Hematopoietic multipotent progenitor cell treated with erythropoietin and hydrocortisone succinate and interleukin-3 and kit ligand, for 15 days (in vitro differentiated cells): ENCODE measurements around the gene TBL1XR1.
"Not testable (repeated sequence)": the region's sequence is repeated elsewhere in the genome, so short reads cannot be mapped to it uniquely, and the experiment has no call there.

Experiments used
- DNase-seq: peaks from one replicate; pipeline ENCODE4 v3.0.0-alpha.2; 2015; ENCODE audit warnings: low spot score

The TBL1XR1 gene

GRCh38 chr3:177013681-177014280, 183.5 kb downstream of the TBL1XR1 start:
- DNase-seq: no peak

GRCh38 chr3:177005718-177006405, 191.4 kb downstream of the TBL1XR1 start:
- no peak for DNase-seq

DNA sequence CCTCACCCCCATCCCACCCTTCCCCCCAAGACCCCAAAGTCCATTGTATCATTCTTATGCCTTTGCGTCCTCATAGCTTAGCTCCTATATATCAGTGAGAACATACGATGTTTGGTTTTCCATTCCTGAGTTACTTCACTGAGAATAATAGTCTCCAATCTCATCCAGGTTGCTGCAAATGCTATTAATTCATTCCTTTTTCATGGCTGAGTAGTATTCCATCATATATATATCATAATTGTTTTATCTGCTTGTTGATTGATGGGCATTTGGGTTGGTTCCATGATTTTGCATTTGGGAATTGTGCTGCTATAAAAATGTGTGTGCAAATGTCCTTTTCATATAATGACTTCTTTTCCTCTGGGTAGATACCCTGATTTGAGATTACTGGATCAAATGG, 197.1 kb downstream of the TBL1XR1 start:
- not testable (repeated sequence) for DNase-seq

GRCh38 chr3:176995946-176996345, 201.3 kb downstream of the TBL1XR1 start:
- DNase-seq: no peak

DNA sequence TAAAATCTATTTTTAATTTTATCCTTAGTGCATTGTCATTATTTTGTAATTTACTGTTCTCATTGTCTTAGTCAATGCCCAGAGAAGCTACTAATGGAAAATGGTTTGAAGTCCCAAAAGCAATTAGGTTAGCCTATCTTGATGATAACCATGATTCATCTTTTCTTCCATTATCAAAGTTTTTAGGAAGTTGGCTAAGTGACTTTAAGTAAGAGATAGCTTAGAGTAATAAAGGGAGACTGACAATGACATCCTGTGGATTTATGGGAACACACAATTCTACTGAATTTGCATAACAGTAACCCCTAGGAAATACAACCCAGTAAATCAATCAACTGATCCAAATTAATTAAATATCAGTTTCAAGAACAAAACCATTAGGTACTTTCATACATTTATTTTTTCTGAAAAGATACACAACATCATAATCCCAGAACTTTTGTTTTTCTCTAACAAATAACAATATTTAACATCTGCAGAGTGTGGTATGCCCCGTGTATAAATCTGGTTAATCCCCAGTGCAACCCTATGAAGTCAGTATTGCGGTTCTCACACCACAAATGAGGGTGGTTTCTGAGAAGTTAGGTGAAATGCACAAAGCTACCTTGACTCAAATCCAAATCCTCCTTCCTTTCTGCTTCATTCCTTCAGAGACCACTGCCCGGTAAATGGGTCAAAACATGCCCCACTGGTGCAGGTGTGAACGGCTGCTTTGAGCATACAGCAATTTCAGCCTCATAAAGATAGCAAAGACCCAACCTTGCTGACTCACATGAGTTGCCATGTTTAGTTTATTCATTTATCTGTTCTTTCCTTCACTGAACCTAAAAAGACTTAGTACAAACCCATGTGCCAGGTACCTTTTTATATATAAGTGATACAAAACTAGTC, 202.1 kb downstream of the TBL1XR1 start:
- no peak for DNase-seq

DNA sequence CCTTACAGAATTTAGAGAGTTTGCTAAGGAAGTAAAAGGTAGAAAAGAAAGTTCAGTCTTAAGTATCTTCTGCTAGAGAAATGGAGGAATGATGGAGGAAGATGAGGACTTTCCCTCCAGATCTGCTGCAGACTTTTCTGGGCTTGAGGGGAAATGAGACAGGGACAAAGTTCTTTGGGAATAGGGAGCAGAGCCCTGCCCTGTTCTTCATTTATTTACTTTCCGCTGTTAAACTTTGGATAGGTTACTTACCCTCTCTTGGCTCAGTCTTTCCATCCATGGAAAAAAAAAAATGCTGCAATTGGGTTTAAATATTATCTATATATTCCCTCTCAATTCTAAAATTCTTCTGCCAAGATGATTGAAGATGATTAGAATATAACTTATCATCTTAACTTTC, 202.9 kb downstream of the TBL1XR1 start:
- DNase-seq: no peak

GRCh38 chr3:176992978-176993377, 204.3 kb downstream of the TBL1XR1 start:
- no peak for DNase-seq

- DNase-seq: no peak
Observed at GRCh38 chr3:176992565-176992964, 204.7 kb downstream of the TBL1XR1 start.

GRCh38 chr3:176988795-176989194, 208.5 kb downstream of the TBL1XR1 start:
- DNase-seq: no peak

DNA sequence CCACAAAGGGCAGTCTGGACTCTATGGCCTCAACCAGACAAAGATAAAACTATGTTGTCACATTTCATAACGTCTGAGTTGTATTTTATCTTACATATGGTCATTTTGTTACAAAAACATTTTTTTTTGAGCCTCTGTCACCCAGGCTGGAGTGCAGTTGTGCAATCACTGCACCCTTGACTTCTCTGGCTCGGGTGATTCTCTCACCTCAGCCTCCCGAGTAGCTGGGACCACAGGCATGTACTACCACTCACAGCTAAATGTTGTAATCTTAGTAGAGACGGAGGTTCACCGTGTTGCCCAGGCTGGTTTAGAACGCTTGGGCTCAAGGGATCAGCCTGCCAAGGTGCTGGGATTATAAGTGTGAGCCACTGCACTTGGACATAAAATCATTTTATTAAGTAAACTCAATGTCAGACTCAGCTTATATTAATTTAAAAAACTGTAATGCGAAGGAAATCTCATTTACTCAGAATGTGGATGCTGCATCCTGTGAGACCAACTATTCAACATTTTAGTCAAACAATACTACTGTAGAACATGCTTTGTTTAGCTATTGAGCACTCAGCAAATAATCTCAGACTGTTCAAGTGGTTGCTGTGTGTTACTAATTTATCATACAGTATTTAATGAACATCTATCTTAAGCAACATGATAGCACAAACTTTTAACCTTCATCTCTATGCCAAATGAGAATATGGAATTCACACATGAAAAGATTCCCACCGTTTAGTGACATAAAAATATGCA, 209.2 kb downstream of the TBL1XR1 start:
- DNase-seq: no peak

DNA sequence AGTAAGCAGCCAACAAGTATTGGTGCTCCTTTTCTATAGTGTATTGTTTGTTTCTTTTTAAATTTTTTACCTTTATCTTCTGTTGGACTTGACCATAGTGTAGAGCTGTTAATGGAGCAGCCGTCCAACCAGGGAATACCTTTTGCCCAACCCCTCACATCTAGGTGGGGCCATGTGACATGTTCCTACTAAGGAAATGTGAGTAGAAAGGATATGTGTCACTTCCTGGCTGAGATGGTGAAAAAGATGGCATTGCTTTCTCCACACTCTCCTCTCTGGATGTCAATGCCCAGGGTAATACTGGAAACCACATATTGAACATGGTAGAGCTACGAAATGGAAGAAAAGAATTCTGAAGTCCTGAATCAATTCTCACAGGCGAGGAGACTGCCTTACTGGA, 218.8 kb downstream of the TBL1XR1 start:
- DNase-seq: no peak

- no peak for DNase-seq
Observed at GRCh38 chr3:176977331-176977730, 220.0 kb downstream of the TBL1XR1 start.

DNA sequence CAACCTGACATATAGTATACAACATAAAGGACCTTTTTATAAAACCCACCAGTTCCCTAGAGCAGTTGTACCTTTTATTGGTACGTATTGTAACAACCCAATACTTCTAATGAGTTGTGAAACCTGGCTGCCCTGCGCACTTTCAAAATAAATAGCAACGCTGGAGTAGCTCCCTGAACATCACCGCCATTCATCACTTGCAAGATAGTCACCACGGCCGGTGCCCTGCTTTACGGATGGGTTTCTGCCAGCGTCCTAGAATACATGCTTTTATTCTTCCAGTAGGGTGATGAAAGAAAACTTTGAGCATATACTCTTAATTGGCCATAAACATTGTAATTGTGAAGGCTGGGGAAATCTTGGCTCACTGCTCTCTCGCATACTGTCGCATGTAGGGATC, 220.7 kb downstream of the TBL1XR1 start:
- DNase-seq: no peak

DNA sequence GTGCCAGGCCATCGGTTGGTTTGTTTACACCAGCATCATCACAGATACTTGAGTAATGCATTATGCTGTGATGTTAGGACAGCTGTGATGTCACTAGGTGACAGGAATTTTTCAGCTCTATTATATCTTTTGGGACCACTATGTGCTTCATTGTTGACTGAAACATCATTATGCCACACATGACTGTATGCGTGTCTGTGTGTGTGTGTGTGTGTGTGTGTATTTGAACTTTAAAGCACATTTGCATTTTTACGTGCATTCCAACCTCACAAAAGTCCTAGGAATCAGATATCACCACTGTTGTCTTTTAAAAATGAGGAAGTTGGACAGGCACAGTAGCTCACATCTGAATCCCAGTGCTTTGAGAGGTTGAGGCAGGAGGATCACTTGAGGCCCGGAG, 223.0 kb downstream of the TBL1XR1 start:
- DNase-seq: no peak

DNA sequence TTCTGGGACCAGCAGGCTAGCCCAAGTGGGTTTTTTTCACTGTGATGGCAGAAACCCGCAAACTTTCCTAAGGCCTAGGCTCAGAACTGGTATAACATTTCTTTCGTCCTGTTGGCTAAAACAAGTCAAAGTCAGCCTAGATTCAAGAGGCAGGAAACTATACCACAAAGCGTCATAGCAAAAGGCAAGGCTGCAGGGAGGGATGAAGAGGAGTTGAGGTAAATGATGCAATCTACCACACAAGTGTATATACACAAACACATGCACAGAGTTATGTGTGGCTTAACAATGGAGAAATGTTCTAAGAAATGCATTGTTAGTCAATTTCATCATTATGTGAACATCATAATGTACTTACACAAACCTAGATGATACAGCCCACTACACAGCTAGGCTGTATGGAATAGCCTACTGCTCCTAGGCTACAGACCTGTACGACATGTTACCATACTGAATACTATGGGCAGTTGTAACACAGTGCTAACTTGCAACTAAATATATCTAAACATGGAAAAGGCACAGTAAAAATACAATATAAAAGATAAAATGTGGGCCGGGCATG, 225.6 kb downstream of the TBL1XR1 start:
- no peak for DNase-seq

DNA sequence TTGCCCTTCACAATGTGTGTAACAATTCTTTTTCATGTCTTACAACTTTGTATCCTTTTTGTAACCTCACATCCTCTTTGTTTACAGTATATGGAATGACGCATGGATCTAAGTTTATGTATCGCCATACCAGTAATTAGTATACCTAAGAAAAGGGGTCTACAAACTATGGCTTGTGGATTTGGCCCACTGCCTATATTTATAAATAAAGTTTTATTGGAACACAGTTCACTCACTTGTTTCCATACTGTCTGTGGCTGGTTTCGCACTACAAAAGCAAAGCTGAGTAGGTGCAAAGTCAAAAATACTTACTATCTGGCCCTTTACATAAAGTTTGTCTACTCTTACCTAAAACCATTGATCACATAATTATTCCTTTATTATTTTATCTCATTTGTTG, 226.5 kb downstream of the TBL1XR1 start:
- no peak for DNase-seq

- DNase-seq: no peak
Observed at GRCh38 chr3:176969506-176969905, 227.8 kb downstream of the TBL1XR1 start.
